ENCODE data around the gene MRC1.
A peak's percentile ranks its signal among the peaks of the same experiment; 100 is the strongest.

Gene MRC1

GRCh38 chr10:17859492-17860156 is 50.5 kb downstream of the MRC1 start:
- Histone ChIP-seq H3K4me3 (ENCODE audit: low read length, poor library complexity, severe bottlenecking) (no peak overlapping the region), H3K9ac (ENCODE audit: low read depth, low read length, poor library complexity, severe bottlenecking) (no peak overlapping the region), H3F3A (ENCODE audit: low read depth) (no peaks in the 10 kb centered on the region), H3K36me3 (ENCODE audit: insufficient read depth, low read length) (no peaks in the 10 kb centered on the region), H2AFZ (ENCODE audit: low read length) (no peak overlapping the region), H3K9me2 (replicated peaks; ENCODE audit: low read depth, low read length) (no peaks in the 10 kb centered on the region), H3K79me2 (ENCODE audit: insufficient read depth, low read length) (no peaks in the 10 kb centered on the region), H3K9me3 (ENCODE audit: insufficient read depth, low read depth, low read length) (no peaks in the 10 kb centered on the region), H3K27me3 (ENCODE audit: insufficient read depth, low read length, poor library complexity, severe bottlenecking) (no peaks in the 10 kb centered on the region), H4K20me1 (ENCODE audit: insufficient read depth, low read length, poor library complexity, severe bottlenecking) (no peaks in the 10 kb centered on the region), H3K4me2 (ENCODE audit: low read depth, low read length, poor library complexity, severe bottlenecking) (no peak overlapping the region), H3K4me1 (ENCODE audit: insufficient read depth, low read length, poor library complexity, severe bottlenecking) (no peaks in the 10 kb centered on the region)
- TF ChIP-seq EZH2phosphoT487 (IDR thresholded peaks at IDR 0.05; ENCODE audit: borderline replicate concordance) = no peak
- TF ChIP-seq CTCF (conservative IDR thresholded peaks at IDR 0.05; ENCODE audit: low read length) = no peak

- H4K20me1 ChIP-seq (ENCODE audit: insufficient read depth, low read length, poor library complexity, severe bottlenecking) = no peaks in the 10 kb centered on the region
Observed at GRCh38 chr10:17861760-17862159, 52.6 kb downstream of the MRC1 start.

DNA sequence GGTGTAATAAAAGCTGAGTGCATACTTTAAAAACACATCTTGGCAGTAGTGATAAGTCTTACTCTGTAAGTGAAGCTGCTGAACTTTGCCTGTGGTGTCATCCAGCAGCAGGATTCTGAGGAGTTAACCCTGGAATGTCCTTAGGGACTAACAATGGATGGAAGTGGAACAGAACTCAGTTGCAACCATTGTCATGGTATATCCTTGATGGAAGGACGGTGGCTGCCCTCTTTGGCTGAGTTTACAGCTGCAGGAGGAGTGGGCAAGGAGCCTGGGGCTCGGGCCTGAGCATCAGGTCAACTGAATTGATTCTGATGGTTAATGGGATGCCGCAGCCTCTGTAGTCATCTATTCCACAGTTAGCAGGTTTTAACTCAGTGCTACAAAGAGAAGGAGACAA is 56.2 kb downstream of the MRC1 start:
- Histone ChIP-seq H3K36me3 (ENCODE audit: insufficient read depth, low read length) (no peaks in the 10 kb centered on the region), H3K4me2 (ENCODE audit: low read depth, low read length, poor library complexity, severe bottlenecking) (no peak overlapping the region), H4K20me1 (ENCODE audit: insufficient read depth, low read length, poor library complexity, severe bottlenecking) (no peaks in the 10 kb centered on the region), H3K27me3 (ENCODE audit: insufficient read depth, low read length, poor library complexity, severe bottlenecking) (no peaks in the 10 kb centered on the region), H3K4me3 (ENCODE audit: low read length, poor library complexity, severe bottlenecking) (no peak overlapping the region), H3K9ac (ENCODE audit: low read depth, low read length, poor library complexity, severe bottlenecking) (no peak overlapping the region), H3K79me2 (ENCODE audit: insufficient read depth, low read length) (no peaks in the 10 kb centered on the region), H3K9me3 (ENCODE audit: insufficient read depth, low read depth, low read length) (no peaks in the 10 kb centered on the region), H3F3A (ENCODE audit: low read depth) (no peaks in the 10 kb centered on the region), H3K9me2 (replicated peaks; ENCODE audit: low read depth, low read length) (no peaks in the 10 kb centered on the region), H2AFZ (ENCODE audit: low read length) (peak overlapping the region; percentile 15; the same call in 1 of the 2 replicates), H3K4me1 (ENCODE audit: insufficient read depth, low read length, poor library complexity, severe bottlenecking) (no peaks in the 10 kb centered on the region)
- TF ChIP-seq EZH2phosphoT487 (IDR thresholded peaks at IDR 0.05; ENCODE audit: borderline replicate concordance) (no peak), CTCF (conservative IDR thresholded peaks at IDR 0.05; ENCODE audit: low read length) (no peak)

More at GRCh38 chr10:17861760-17862159, 52.6 kb downstream of the MRC1 start:
- H3K4me2 ChIP-seq (ENCODE audit: low read depth, low read length, poor library complexity, severe bottlenecking) = no peak overlapping the region
- H3K9me3 ChIP-seq (ENCODE audit: insufficient read depth, low read depth, low read length) = no peaks in the 10 kb centered on the region
- no peaks in the 10 kb centered on the region for H3K27me3 ChIP-seq (ENCODE audit: insufficient read depth, low read length, poor library complexity, severe bottlenecking)
- H3K36me3 ChIP-seq (ENCODE audit: insufficient read depth, low read length) = no peaks in the 10 kb centered on the region
- no peak overlapping the region for H2AFZ ChIP-seq (ENCODE audit: low read length)
- no peaks in the 10 kb centered on the region for H3F3A ChIP-seq (ENCODE audit: low read depth)
- TF ChIP-seq CTCF (conservative IDR thresholded peaks at IDR 0.05; ENCODE audit: low read length) (no peak), EZH2phosphoT487 (IDR thresholded peaks at IDR 0.05; ENCODE audit: borderline replicate concordance) (no peak)
- H3K79me2 ChIP-seq (ENCODE audit: insufficient read depth, low read length) = no peaks in the 10 kb centered on the region
- H3K9me2 ChIP-seq (replicated peaks; ENCODE audit: low read depth, low read length) = no peaks in the 10 kb centered on the region
- no peak overlapping the region for H3K4me3 ChIP-seq (ENCODE audit: low read length, poor library complexity, severe bottlenecking)
- H3K9ac ChIP-seq (ENCODE audit: low read depth, low read length, poor library complexity, severe bottlenecking) = no peak overlapping the region
- H3K4me1 ChIP-seq (ENCODE audit: insufficient read depth, low read length, poor library complexity, severe bottlenecking) = no peaks in the 10 kb centered on the region

Measured in Loucy (cell line).